Upper lobe of left lung (tissue), 6 donors: ENCODE measurements around the gene DPF3. TPM values are rescaled to one million over a fixed set of nuclear protein-coding genes. Genes with fewer than 3 reads are reported as not detected.

Experiments used
- ATAC-seq, 2 donors: fragments of 200-7000 bp; cut with Tn5 transposase; one replicate each; pipeline ENCODE4 v1.9.1; 2022; ENCODE audit warnings: mild to moderate bottlenecking in 2 of 2, moderate library complexity in 2 of 2; ENCODE audit not compliant: low FRiP score in 2 of 2
- DNase-seq, 2 donors: peaks; one replicate each; pipeline ENCODE4 v3.0.0-alpha.2; 2019 to 2020
- H3K27ac ChIP-seq, 4 donors: fragments of 200-600 bp; sonication (generic); one replicate each; pipeline ENCODE4 v1.5.1; 2016 to 2019
- H3K27me3 ChIP-seq, 4 donors: fragments of 200-600 bp; sonication (generic); one replicate each; pipeline ENCODE4 v1.5.1; 2017 to 2019
- H3K36me3 ChIP-seq, 4 donors: fragments of 200-600 bp; sonication (generic); one replicate each; pipeline ENCODE4 v1.5.1; 2016 to 2019
- H3K4me1 ChIP-seq, 4 donors: fragments of 200-600 bp; sonication (generic); one replicate each; pipeline ENCODE4 v1.5.1; 2018 to 2019
- H3K4me3 ChIP-seq, 4 donors: fragments of 200-600 bp; sonication (generic); one replicate each; pipeline ENCODE4 v1.5.1; 2017 to 2019; ENCODE audit warnings: mild to moderate bottlenecking in 2 of 4, moderate library complexity in 1 of 4
- H3K9me3 ChIP-seq, 4 donors: fragments of 200-600 bp; sonication (generic); one replicate each; pipeline ENCODE4 v1.5.1; 2018 to 2019
- CTCF ChIP-seq, 6 experiments: fragments of 450-650 bp in 4 of 6; fragments of 200-600 bp in 2 of 6; sonication (generic) in 2 of 6; IDR thresholded peaks; one replicate each; pipeline ENCODE4 v1.5.1; 2016 to 2019; ENCODE audit warnings: antibody characterized with exemption in 6 of 6
- EP300 ChIP-seq, 4 donors: sonication (generic); formaldehyde crosslinking; IDR thresholded peaks; one replicate each; pipeline ENCODE4 v1.5.1; 2017; ENCODE audit warnings: antibody characterized with exemption in 4 of 4, control low read depth in 2 of 4
- POLR2A ChIP-seq, 4 donors: fragments of 450-650 bp; IDR thresholded peaks; one replicate each; pipeline ENCODE4 v1.5.1; 2016 to 2017; ENCODE audit warnings: antibody characterized with exemption in 4 of 4, mild to moderate bottlenecking in 2 of 4
- POLR2AphosphoS5 ChIP-seq, 2 donors: sonication (generic); formaldehyde crosslinking; IDR thresholded peaks; one replicate each; pipeline ENCODE4 v1.5.1; 2017; ENCODE audit warnings: antibody characterized with exemption in 2 of 2
- whole genome bisulfite sequencing, 2 donors: methylation state at CpG; one replicate each; pipeline ENCODE4 v1.1.5; 2017 to 2018; 5-methylcytosine and 5-hydroxymethylcytosine counted together
- total RNA-seq, 6 donors: library from RNA; depleted of rRNA in 4 of 6; stranded (reverse); fragments of >200 nt in 4 of 6; gene quantifications; one replicate each; pipeline versions ENCODE4 v1.1.0 to v1.2.1, GENCODE V29; 2016 to 2021
- donor health status: DM: no; HTN: no; CAD: no; lungs with moderate emphysema.
- donor health status: DM: no; HTN: yes; CAD: no; lungs with severe emphysema.

Gene DPF3
- total RNA-seq, 6 donors from 2014 or later: 0.30 to 1.3 (median 1.0) TPM

GRCh38 chr14:72863216-72864006, 30.5 kb downstream of the DPF3 start:
- ATAC-seq (no peak), DNase-seq (no peak)
- Histone ChIP-seq H3K9me3 (no peaks in the 10 kb centered on the region), H3K27ac (no peak overlapping the region), H3K27me3 (no peaks in the 10 kb centered on the region), H3K36me3 (no peaks in the 10 kb centered on the region), H3K4me1 (no peaks in the 10 kb centered on the region), H3K4me3 (no peak overlapping the region)
- 71 to 77% methylated on average over 7 of the region's 7 CpGs for WGBS, 2 donors
- TF ChIP-seq POLR2A (IDR thresholded peaks at IDR 0.05): no peak
- TF ChIP-seq CTCF (IDR thresholded peaks at IDR 0.05): no peak
- no peak for TF ChIP-seq EP300 (IDR thresholded peaks at IDR 0.05)

- no peaks in the 10 kb centered on the region for H3K27me3 ChIP-seq
- no peak overlapping the region for H3K27ac ChIP-seq
- no peaks in the 10 kb centered on the region for H3K9me3 ChIP-seq
- ATAC-seq: no peak
- TF ChIP-seq EP300 (IDR thresholded peaks at IDR 0.05) (no peak), POLR2A (IDR thresholded peaks at IDR 0.05) (no peak), POLR2AphosphoS5 (IDR thresholded peaks at IDR 0.05) (no peak), CTCF (IDR thresholded peaks at IDR 0.05) (no peak)
- WGBS, 2 donors: 66 to 70% methylated on average over 12 of the region's 12 CpGs
- H3K4me3 ChIP-seq: no peak overlapping the region
- no peaks in the 10 kb centered on the region for H3K36me3 ChIP-seq
- DNase-seq: no peak
- H3K4me1 ChIP-seq: no peaks in the 10 kb centered on the region
These were observed 37.2 kb downstream of the DPF3 start for GRCh38 chr14:72856530-72857266.

GRCh38 chr14:72855913-72856312, 38.0 kb downstream of the DPF3 start:
- DNase-seq (no peak), ATAC-seq (no peak)

GRCh38 chr14:72852194-72852593, 41.7 kb downstream of the DPF3 start:
- Histone ChIP-seq H3K4me3 (no peak overlapping the region), H3K4me1 (no peaks in the 10 kb centered on the region), H3K9me3 (no peaks in the 10 kb centered on the region), H3K36me3 (no peaks in the 10 kb centered on the region), H3K27me3 (no peaks in the 10 kb centered on the region), H3K27ac (no peak overlapping the region)
- ATAC-seq (no peak), DNase-seq (no peak)
- 88 to 91% methylated on average over 10 of the region's 10 CpGs for WGBS, 2 donors
- TF ChIP-seq EP300 (IDR thresholded peaks at IDR 0.05): no peak
- TF ChIP-seq POLR2AphosphoS5 (IDR thresholded peaks at IDR 0.05): no peak
- TF ChIP-seq CTCF (IDR thresholded peaks at IDR 0.05): no peak
- TF ChIP-seq POLR2A (IDR thresholded peaks at IDR 0.05): no peak

More at GRCh38 chr14:72855913-72856312, 38.0 kb downstream of the DPF3 start:
- Histone ChIP-seq H3K36me3 (no peaks in the 10 kb centered on the region), H3K9me3 (no peaks in the 10 kb centered on the region), H3K4me3 (no peak overlapping the region), H3K4me1 (no peaks in the 10 kb centered on the region), H3K27me3 (no peaks in the 10 kb centered on the region), H3K27ac (no peak overlapping the region)
- WGBS, 2 donors: 33 to 67% methylated on average over 1 of the region's 1 CpG
- no peak for TF ChIP-seq EP300 (IDR thresholded peaks at IDR 0.05)
- no peak for TF ChIP-seq POLR2AphosphoS5 (IDR thresholded peaks at IDR 0.05)
- no peak for TF ChIP-seq POLR2A (IDR thresholded peaks at IDR 0.05)
- TF ChIP-seq CTCF (IDR thresholded peaks at IDR 0.05): no peak
